GM23248 (cell line): ENCODE measurements around the gene KCNMA1. TPM values are rescaled to one million over a fixed set of nuclear protein-coding genes. Genes with fewer than 3 reads are reported as not detected.

ENCODE experiments used
- DNase-seq: peaks from one replicate; pipeline ENCODE4 v3.0.0-alpha.2; 2015
- H2AFZ ChIP-seq: fragments of 200-600 bp; sonication (generic); 2 replicates; pipeline ENCODE4 v1.6.1; 2016; ENCODE audit warnings: antibody characterized with exemption
- H3F3A ChIP-seq: fragments of 200-600 bp; sonication (generic); 2 replicates; pipeline ENCODE4 v1.6.1; 2016; ENCODE audit warnings: mild to moderate bottlenecking, antibody characterized with exemption, mixed run types; ENCODE audit not compliant: insufficient read depth
- H3K27ac ChIP-seq: fragments of 200-600 bp; sonication (generic); 2 replicates; pipeline ENCODE4 v1.5.1; 2016; ENCODE audit warnings: mild to moderate bottlenecking
- H3K27me3 ChIP-seq: fragments of 200-600 bp; sonication (generic); replicated peaks from 2 replicates; pipeline ENCODE4 v1.6.1; 2016; ENCODE audit warnings: mild to moderate bottlenecking; ENCODE audit not compliant: insufficient read depth
- H3K36me3 ChIP-seq: fragments of 200-600 bp; sonication (generic); 2 replicates; pipeline ENCODE4 v1.6.1; 2016; ENCODE audit warnings: low read depth, mild to moderate bottlenecking
- H3K4me1 ChIP-seq: fragments of 200-600 bp; sonication (generic); 2 replicates; pipeline ENCODE4 v1.6.1; 2016; ENCODE audit warnings: mild to moderate bottlenecking; ENCODE audit not compliant: insufficient read depth
- H3K4me2 ChIP-seq: fragments of 200-600 bp; sonication (generic); one replicate; pipeline ENCODE4 v1.6.1; 2016; ENCODE audit warnings: mild to moderate bottlenecking; ENCODE audit not compliant: unreplicated experiment
- H3K4me3 ChIP-seq: fragments of 200-600 bp; sonication (generic); 2 replicates; pipeline ENCODE4 v1.5.1; 2016; ENCODE audit warnings: mild to moderate bottlenecking
- H3K79me2 ChIP-seq: fragments of 200-600 bp; sonication (generic); 2 replicates; pipeline ENCODE4 v1.6.1; 2016; ENCODE audit warnings: mild to moderate bottlenecking; ENCODE audit not compliant: insufficient read depth
- H3K9ac ChIP-seq: fragments of 200-600 bp; sonication (generic); 2 replicates; pipeline ENCODE4 v1.6.1; 2016; ENCODE audit warnings: mild to moderate bottlenecking
- H3K9me2 ChIP-seq: fragments of 200-600 bp; sonication (generic); 2 replicates; pipeline ENCODE4 v1.6.1; 2016; ENCODE audit warnings: mixed run types, mild to moderate bottlenecking, moderate library complexity; ENCODE audit not compliant: insufficient read depth
- H3K9me3 ChIP-seq: fragments of 200-600 bp; sonication (generic); one replicate; pipeline ENCODE4 v1.6.1; 2017; ENCODE audit warnings: low read depth
- H4K20me1 ChIP-seq: fragments of 200-600 bp; sonication (generic); 2 replicates; pipeline ENCODE4 v1.6.0; 2016; ENCODE audit not compliant: insufficient read depth
- EZH2 ChIP-seq: fragments of 200-600 bp; sonication (generic); IDR thresholded peaks from 2 replicates; pipeline ENCODE4 v1.6.1; 2018; ENCODE audit warnings: antibody characterized with exemption, mild to moderate bottlenecking; ENCODE audit not compliant: insufficient read depth, poor library complexity, severe bottlenecking
- EZH2phosphoT487 ChIP-seq: fragments of 200-600 bp; sonication (generic); IDR thresholded peaks from 2 replicates; pipeline ENCODE4 v1.6.1; 2018; ENCODE audit warnings: antibody characterized with exemption, moderate library complexity, mild to moderate bottlenecking, low read depth; ENCODE audit not compliant: insufficient read depth
- WGBS, 2 experiments: methylation state at CpG; one replicate each; pipeline ENCODE4 v1.1.6; 2015 to 2017; ENCODE audit warnings: low lambda C conversion rate in 2 of 2, low coverage in 1 of 2; ENCODE audit errors: missing lambda C conversion rate in 2 of 2; 5-methylcytosine and 5-hydroxymethylcytosine counted together
- in situ Hi-C: fragments of 300-500 bp; cut with MboI; formaldehyde crosslinking; loops from 2 replicates; pipeline ENCODE4 v1.15.0; 2020
- polyA plus RNA-seq: library from polyadenylated mRNA; unstranded; fragments of >200 nt; fragmentation: Nextera tagmentation; extraction: Ambion mirVana; gene quantifications from 2 replicates; pipeline ENCODE4 v1.2.1, GENCODE V29; 2016
- total RNA-seq: library from RNA; depleted of rRNA; stranded (reverse); fragments of >200 nt; shearing (Covaris generic); gene quantifications from 2 replicates; pipeline ENCODE4 v1.2.3, GENCODE V29; 2014

Gene KCNMA1
- total and polyA plus RNA-seq, 2 experiments from 2014 or later: 14.2 to 25.1 TPM

DNA sequence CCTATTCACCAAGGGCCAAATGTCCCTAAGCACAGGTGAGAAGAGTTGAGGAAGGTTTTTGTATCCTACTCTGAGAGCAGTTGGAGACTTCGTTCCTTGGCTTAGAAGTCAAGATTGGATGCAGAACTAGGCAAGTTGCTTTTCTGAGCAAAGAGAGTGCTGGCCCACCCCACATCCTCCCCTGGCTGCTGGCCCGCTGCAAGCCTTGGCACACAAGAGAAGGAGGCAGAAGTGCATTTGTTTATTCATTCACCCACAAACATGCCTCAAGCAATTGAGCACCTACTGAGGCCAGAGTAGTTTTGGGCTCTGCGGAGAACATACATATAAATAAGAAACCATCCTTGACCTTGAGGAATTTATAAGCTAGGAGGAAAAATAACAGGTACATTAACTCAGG, 318.9 kb downstream of the KCNMA1 start:
- no peak for TF ChIP-seq EZH2phosphoT487
- TF ChIP-seq EZH2: no peak
- DNase-seq: no peak
- 99 to 100% methylated on average over 3 of the region's 3 CpGs for WGBS, 2 experiments
- Histone ChIP-seq H3K27ac (no peak overlapping the region), H3K79me2 (no peaks in the 10 kb centered on the region), H3K27me3 (no peaks in the 10 kb centered on the region), H3K4me3 (no peak overlapping the region), H3K4me1 (peaks cover 21% of the 10 kb centered on the region), H3K36me3 (no peaks in the 10 kb centered on the region), H3K9me2 (no peaks in the 10 kb centered on the region), H2AFZ (no peak overlapping the region), H3K9me3 (no peaks in the 10 kb centered on the region), H3K9ac (no peak overlapping the region), H3K4me2 (no peak overlapping the region), H4K20me1 (no peaks in the 10 kb centered on the region), H3F3A (peaks cover 25% of the 10 kb centered on the region)
- in situ Hi-C loops: no loop called here

DNA sequence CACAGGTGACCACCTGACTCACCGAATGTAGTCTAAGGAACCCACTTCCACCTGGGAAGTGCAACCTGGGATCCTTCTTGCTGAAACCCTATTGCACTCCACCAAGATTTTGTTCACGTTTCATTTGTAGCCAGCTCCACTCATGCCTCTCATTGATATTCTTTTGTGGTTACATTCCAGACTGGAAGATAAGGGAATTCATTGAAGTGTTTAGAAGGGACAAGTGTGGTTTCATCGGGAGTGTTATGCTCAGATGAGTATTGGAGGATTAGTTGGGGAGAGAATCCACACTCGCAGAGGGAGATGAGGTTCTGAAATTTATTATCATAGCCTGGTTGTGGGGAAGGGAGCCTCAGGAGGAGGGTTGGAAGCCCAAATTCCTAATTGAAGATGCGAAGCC, 320.4 kb downstream of the KCNMA1 start:
- 83 to 87% methylated on average over 5 of the region's 5 CpGs for WGBS, 2 experiments
- H2AFZ ChIP-seq: no peak overlapping the region
- no peak overlapping the region for H3K4me3 ChIP-seq
- no peaks in the 10 kb centered on the region for H3K9me2 ChIP-seq
- H3K9ac ChIP-seq: no peak overlapping the region
- no peaks in the 10 kb centered on the region for H3K79me2 ChIP-seq
- H3K4me1 ChIP-seq: peaks cover 21% of the 10 kb centered on the region
- H3K27ac ChIP-seq: no peak overlapping the region
- in situ Hi-C loops: no loop called here
- no peaks in the 10 kb centered on the region for H4K20me1 ChIP-seq
- no peaks in the 10 kb centered on the region for H3K27me3 ChIP-seq
- H3K4me2 ChIP-seq: no peak overlapping the region
- TF ChIP-seq EZH2phosphoT487 (no peak), EZH2 (no peak)
- H3F3A ChIP-seq: peaks cover 20% of the 10 kb centered on the region
- no peak for DNase-seq
- no peaks in the 10 kb centered on the region for H3K9me3 ChIP-seq
- no peaks in the 10 kb centered on the region for H3K36me3 ChIP-seq

GRCh38 chr10:77315496-77316129, 322.0 kb downstream of the KCNMA1 start:
- Histone ChIP-seq H3K9me2 (no peaks in the 10 kb centered on the region), H3K79me2 (no peaks in the 10 kb centered on the region), H3K27ac (no peak overlapping the region), H3K4me1 (peaks cover 7% of the 10 kb centered on the region), H3K9ac (no peak overlapping the region), H3F3A (peaks cover 4% of the 10 kb centered on the region; the same call in 1 of the 2 replicates), H3K36me3 (no peaks in the 10 kb centered on the region), H3K4me2 (no peak overlapping the region), H2AFZ (no peak overlapping the region), H4K20me1 (no peaks in the 10 kb centered on the region), H3K9me3 (no peaks in the 10 kb centered on the region), H3K4me3 (no peak overlapping the region), H3K27me3 (no peaks in the 10 kb centered on the region)
- no peak for DNase-seq
- TF ChIP-seq EZH2phosphoT487 (no peak), EZH2 (no peak)
- WGBS, 2 experiments: 91 to 100% methylated on average over 1 of the region's 1 CpG
- in situ Hi-C loops: no loop called here

GRCh38 chr10:77313066-77313750, 324.4 kb downstream of the KCNMA1 start:
- Histone ChIP-seq H3K36me3 (no peaks in the 10 kb centered on the region), H2AFZ (no peak overlapping the region), H3F3A (no peaks in the 10 kb centered on the region), H3K79me2 (no peaks in the 10 kb centered on the region), H3K9ac (no peak overlapping the region), H3K4me3 (no peak overlapping the region), H4K20me1 (no peaks in the 10 kb centered on the region), H3K27me3 (no peaks in the 10 kb centered on the region), H3K4me1 (no peaks in the 10 kb centered on the region), H3K9me2 (no peaks in the 10 kb centered on the region), H3K9me3 (no peaks in the 10 kb centered on the region), H3K27ac (no peak overlapping the region), H3K4me2 (no peak overlapping the region)
- DNase-seq: peak; percentile 50
- in situ Hi-C loops: no loop called here
- whole genome bisulfite sequencing, 2 experiments: 81 to 85% methylated on average over 13 of the region's 13 CpGs
- TF ChIP-seq EZH2 (no peak), EZH2phosphoT487 (no peak)
